GM18499 (cell line): ENCODE results near the gene C17orf50.
"Not testable (repeated sequence)": the region's sequence is repeated elsewhere in the genome, so short reads cannot be mapped to it uniquely, and the experiment has no call there.

Experiments used
- ATAC-seq: cut with Tn5 transposase; IDR thresholded peaks from one replicate; pipeline ENCODE4 v1.9.1; 2021; ENCODE audit warnings: moderate number of reproducible peaks; ENCODE audit not compliant: insufficient read depth, unreplicated experiment

The C17orf50 gene

GRCh38 chr17:35750526-35751395 lies 9.9 kb upstream of the C17orf50 start:
- ATAC-seq, result no peak

GRCh38 chr17:35751541-35751940 lies 9.1 kb upstream of the C17orf50 start:
- ATAC-seq, result not testable (repeated sequence)

GRCh38 chr17:35752471-35752870 lies 8.2 kb upstream of the C17orf50 start:
- no peak for ATAC-seq

- ATAC-seq, result no peak
Measured at GRCh38 chr17:35752945-35753764, 7.5 kb upstream of the C17orf50 start, which contains the start of gene GAS2L2. Gene GAS2L2, minus strand, starts transcription at chr17:35753239. Its CDS starts 389 bp downstream, at chr17:35752850.

GRCh38 chr17:35757243-35757642 lies 3.4 kb upstream of the C17orf50 start:
- ATAC-seq, result no peak

GRCh38 chr17:35761601-35762000 lies 914 bp downstream of the C17orf50 start:
- no peak for ATAC-seq

- no peak for ATAC-seq
Measured at GRCh38 chr17:35763767-35764122, 3.1 kb downstream of the C17orf50 start.

GRCh38 chr17:35764123-35764991 lies 3.7 kb downstream of the C17orf50 start:
- no peak for ATAC-seq

- ATAC-seq, result no peak
Measured at GRCh38 chr17:35765086-35765710, 4.5 kb downstream of the C17orf50 start.

- no peak for ATAC-seq
Measured at GRCh38 chr17:35765756-35766488, 5.2 kb downstream of the C17orf50 start.

GRCh38 chr17:35766489-35766877 lies 5.8 kb downstream of the C17orf50 start:
- ATAC-seq, result no peak

- ATAC-seq, result no peak
Measured at GRCh38 chr17:35766903-35767510, 6.3 kb downstream of the C17orf50 start.

- no peak for ATAC-seq
Measured at GRCh38 chr17:35768797-35769196, 8.1 kb downstream of the C17orf50 start.

GRCh38 chr17:35769895-35770486 lies 9.3 kb downstream of the C17orf50 start:
- ATAC-seq, result no peak

GRCh38 chr17:35773129-35773528 lies 12.4 kb downstream of the C17orf50 start:
- no peak for ATAC-seq

GRCh38 chr17:35773679-35774425 lies 13.2 kb downstream of the C17orf50 start:
- ATAC-seq, result no peak

GRCh38 chr17:35774499-35774898 lies 13.8 kb downstream of the C17orf50 start:
- ATAC-seq, result no peak

- ATAC-seq, result no peak
Measured at GRCh38 chr17:35775039-35775438, 14.4 kb downstream of the C17orf50 start.
